Measurements from ENCODE around the gene HUNK. TPM values are rescaled to one million over a fixed set of nuclear protein-coding genes. Genes with fewer than 3 reads are reported as not detected.

Gene HUNK
- total and polyA plus RNA-seq, 2 experiments from 2014 or later = 1.6 to 5.1 TPM

DNA sequence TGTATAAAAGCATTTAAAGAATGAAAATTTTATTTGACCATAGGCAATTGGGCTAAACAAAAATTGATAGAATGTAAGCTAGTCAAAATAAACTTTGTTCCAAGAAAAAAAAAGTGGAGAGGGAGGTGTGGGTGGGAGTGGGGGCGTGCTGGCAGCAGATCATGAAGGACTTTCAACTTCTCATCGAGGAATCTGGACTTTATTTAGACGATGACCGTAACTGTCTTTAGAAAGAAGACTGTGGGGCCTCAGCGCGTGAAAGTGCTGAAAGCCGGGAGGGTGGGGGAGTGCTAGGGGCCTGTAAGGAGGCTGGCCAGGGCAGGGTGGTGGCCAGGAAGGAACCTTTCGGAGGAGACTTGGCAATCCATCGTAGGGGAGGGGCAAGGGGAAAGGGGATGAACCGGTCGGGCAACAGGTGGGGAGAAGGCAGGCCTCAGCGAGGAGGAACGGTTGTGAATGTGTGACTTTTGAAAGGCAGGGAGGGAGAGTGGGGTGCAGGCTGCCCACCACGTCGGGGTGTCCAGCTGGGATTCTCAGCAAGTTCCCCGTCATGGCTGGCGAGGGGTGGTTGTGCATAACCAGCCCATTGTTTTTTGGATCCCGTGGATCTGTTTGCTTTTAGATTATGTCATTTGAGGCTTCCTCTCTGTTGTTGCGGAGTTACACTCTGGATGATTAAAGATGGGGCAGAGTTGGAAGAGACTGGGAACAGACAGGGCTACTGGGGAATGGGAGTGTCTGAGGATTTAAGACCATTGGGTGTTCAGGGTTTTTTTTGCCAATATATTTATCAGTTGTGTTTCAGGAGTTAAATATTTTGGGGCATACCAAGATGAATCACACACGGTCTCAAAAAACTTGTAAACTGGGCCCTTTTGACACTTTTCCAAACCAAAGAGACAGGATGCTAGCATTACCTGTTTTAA, 35.5 kb downstream of the HUNK start:
- H3K27me3 ChIP-seq (ENCODE audit: insufficient read depth) = no peaks in the 10 kb centered on the region
- Mint-ChIP-seq H3K27me3 (ENCODE audit: insufficient read depth, low read depth, poor library complexity) (peaks cover 18% of the 10 kb centered on the region), H3K36me3 (ENCODE audit: low read depth) (peaks cover 9% of the 10 kb centered on the region; the same call in 2 of the 3 replicates), H3K4me3 (peak overlapping the region; percentile 39), H3K4me1 (peaks cover 67% of the 10 kb centered on the region), H3K9me3 (peaks cover 4% of the 10 kb centered on the region; the same call in 1 of the 3 replicates), H3K27ac (peak overlapping the region; percentile 29; the same call in 1 of the 2 replicates)
- TF ChIP-seq STAT1 (IDR thresholded peaks at IDR 0.05; ENCODE audit: unreplicated experiment) = no peak
- TF ChIP-seq ZNF331 (CRISPR knock-in tag; IDR thresholded peaks at IDR 0.05; ENCODE audit: low read depth) = no peak
- no peak for TF ChIP-seq CREB1 (CRISPR knock-in tag; IDR thresholded peaks at IDR 0.05; ENCODE audit: low read depth)
- TF ChIP-seq, protein P1, sequence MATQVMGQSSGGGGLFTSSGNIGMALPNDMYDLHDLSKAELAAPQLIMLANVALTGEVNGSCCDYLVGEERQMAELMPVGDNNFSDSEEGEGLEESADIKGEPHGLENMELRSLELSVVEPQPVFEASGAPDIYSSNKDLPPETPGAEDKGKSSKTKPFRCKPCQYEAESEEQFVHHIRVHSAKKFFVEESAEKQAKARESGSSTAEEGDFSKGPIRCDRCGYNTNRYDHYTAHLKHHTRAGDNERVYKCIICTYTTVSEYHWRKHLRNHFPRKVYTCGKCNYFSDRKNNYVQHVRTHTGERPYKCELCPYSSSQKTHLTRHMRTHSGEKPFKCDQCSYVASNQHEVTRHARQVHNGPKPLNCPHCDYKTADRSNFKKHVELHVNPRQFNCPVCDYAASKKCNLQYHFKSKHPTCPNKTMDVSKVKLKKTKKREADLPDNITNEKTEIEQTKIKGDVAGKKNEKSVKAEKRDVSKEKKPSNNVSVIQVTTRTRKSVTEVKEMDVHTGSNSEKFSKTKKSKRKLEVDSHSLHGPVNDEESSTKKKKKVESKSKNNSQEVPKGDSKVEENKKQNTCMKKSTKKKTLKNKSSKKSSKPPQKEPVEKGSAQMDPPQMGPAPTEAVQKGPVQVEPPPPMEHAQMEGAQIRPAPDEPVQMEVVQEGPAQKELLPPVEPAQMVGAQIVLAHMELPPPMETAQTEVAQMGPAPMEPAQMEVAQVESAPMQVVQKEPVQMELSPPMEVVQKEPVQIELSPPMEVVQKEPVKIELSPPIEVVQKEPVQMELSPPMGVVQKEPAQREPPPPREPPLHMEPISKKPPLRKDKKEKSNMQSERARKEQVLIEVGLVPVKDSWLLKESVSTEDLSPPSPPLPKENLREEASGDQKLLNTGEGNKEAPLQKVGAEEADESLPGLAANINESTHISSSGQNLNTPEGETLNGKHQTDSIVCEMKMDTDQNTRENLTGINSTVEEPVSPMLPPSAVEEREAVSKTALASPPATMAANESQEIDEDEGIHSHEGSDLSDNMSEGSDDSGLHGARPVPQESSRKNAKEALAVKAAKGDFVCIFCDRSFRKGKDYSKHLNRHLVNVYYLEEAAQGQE (IDR thresholded peaks at IDR 0.05; ENCODE audit: unreplicated experiment) = no peak
- no peak for TF ChIP-seq NANOG (IDR thresholded peaks at IDR 0.05; ENCODE audit: borderline replicate concordance)
- no peak for TF ChIP-seq ZNF114 (CRISPR knock-in tag; IDR thresholded peaks at IDR 0.05)
- no peak for TF ChIP-seq EZH2 (IDR thresholded peaks at IDR 0.05; ENCODE audit: low read depth, unreplicated experiment)
- no peak for TF ChIP-seq JUNB (IDR thresholded peaks at IDR 0.05; ENCODE audit: unreplicated experiment)
- no peak for TF ChIP-seq POLR2AphosphoS5 (IDR thresholded peaks at IDR 0.05; ENCODE audit: low read depth)
- TF ChIP-seq, protein P2, sequence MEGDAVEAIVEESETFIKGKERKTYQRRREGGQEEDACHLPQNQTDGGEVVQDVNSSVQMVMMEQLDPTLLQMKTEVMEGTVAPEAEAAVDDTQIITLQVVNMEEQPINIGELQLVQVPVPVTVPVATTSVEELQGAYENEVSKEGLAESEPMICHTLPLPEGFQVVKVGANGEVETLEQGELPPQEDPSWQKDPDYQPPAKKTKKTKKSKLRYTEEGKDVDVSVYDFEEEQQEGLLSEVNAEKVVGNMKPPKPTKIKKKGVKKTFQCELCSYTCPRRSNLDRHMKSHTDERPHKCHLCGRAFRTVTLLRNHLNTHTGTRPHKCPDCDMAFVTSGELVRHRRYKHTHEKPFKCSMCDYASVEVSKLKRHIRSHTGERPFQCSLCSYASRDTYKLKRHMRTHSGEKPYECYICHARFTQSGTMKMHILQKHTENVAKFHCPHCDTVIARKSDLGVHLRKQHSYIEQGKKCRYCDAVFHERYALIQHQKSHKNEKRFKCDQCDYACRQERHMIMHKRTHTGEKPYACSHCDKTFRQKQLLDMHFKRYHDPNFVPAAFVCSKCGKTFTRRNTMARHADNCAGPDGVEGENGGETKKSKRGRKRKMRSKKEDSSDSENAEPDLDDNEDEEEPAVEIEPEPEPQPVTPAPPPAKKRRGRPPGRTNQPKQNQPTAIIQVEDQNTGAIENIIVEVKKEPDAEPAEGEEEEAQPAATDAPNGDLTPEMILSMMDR (conservative IDR thresholded peaks at IDR 0.05; ENCODE audit: low read depth in 2 of 2) = no peak
- TF ChIP-seq, protein P3, sequence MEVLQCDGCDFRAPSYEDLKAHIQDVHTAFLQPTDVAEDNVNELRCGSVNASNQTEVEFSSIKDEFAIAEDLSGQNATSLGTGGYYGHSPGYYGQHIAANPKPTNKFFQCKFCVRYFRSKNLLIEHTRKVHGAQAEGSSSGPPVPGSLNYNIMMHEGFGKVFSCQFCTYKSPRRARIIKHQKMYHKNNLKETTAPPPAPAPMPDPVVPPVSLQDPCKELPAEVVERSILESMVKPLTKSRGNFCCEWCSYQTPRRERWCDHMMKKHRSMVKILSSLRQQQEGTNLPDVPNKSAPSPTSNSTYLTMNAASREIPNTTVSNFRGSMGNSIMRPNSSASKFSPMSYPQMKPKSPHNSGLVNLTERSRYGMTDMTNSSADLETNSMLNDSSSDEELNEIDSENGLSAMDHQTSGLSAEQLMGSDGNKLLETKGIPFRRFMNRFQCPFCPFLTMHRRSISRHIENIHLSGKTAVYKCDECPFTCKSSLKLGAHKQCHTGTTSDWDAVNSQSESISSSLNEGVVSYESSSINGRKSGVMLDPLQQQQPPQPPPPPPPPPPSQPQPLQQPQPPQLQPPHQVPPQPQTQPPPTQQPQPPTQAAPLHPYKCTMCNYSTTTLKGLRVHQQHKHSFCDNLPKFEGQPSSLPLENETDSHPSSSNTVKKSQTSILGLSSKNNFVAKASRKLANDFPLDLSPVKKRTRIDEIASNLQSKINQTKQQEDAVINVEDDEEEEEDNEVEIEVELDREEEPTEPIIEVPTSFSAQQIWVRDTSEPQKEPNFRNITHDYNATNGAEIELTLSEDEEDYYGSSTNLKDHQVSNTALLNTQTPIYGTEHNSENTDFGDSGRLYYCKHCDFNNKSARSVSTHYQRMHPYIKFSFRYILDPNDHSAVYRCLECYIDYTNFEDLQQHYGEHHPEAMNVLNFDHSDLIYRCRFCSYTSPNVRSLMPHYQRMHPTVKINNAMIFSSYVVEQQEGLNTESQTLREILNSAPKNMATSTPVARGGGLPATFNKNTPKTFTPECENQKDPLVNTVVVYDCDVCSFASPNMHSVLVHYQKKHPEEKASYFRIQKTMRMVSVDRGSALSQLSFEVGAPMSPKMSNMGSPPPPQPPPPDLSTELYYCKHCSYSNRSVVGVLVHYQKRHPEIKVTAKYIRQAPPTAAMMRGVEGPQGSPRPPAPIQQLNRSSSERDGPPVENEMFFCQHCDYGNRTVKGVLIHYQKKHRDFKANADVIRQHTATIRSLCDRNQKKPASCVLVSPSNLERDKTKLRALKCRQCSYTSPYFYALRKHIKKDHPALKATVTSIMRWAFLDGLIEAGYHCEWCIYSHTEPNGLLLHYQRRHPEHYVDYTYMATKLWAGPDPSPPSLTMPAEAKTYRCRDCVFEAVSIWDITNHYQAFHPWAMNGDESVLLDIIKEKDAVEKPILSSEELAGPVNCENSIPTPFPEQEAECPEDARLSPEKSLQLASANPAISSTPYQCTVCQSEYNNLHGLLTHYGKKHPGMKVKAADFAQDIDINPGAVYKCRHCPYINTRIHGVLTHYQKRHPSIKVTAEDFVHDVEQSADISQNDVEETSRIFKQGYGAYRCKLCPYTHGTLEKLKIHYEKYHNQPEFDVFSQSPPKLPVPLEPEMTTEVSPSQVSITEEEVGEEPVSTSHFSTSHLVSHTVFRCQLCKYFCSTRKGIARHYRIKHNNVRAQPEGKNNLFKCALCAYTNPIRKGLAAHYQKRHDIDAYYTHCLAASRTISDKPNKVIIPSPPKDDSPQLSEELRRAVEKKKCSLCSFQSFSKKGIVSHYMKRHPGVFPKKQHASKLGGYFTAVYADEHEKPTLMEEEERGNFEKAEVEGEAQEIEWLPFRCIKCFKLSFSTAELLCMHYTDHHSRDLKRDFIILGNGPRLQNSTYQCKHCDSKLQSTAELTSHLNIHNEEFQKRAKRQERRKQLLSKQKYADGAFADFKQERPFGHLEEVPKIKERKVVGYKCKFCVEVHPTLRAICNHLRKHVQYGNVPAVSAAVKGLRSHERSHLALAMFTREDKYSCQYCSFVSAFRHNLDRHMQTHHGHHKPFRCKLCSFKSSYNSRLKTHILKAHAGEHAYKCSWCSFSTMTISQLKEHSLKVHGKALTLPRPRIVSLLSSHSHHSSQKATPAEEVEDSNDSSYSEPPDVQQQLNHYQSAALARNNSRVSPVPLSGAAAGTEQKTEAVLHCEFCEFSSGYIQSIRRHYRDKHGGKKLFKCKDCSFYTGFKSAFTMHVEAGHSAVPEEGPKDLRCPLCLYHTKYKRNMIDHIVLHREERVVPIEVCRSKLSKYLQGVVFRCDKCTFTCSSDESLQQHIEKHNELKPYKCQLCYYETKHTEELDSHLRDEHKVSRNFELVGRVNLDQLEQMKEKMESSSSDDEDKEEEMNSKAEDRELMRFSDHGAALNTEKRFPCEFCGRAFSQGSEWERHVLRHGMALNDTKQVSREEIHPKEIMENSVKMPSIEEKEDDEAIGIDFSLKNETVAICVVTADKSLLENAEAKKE (CRISPR knock-in tag; IDR thresholded peaks at IDR 0.05) = no peak
- no peak for TF ChIP-seq EZH2phosphoT487 (IDR thresholded peaks at IDR 0.05; ENCODE audit: unreplicated experiment)
- TF ChIP-seq, protein P4, sequence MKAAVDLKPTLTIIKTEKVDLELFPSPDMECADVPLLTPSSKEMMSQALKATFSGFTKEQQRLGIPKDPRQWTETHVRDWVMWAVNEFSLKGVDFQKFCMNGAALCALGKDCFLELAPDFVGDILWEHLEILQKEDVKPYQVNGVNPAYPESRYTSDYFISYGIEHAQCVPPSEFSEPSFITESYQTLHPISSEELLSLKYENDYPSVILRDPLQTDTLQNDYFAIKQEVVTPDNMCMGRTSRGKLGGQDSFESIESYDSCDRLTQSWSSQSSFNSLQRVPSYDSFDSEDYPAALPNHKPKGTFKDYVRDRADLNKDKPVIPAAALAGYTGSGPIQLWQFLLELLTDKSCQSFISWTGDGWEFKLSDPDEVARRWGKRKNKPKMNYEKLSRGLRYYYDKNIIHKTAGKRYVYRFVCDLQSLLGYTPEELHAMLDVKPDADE (IDR thresholded peaks at IDR 0.05) = no peak
- peaks cover 55% of the 10 kb centered on the region for H3K4me1 ChIP-seq (ENCODE audit: insufficient read depth)
- H3K9me2 ChIP-seq (ENCODE audit: insufficient read depth) = peaks cover 4% of the 10 kb centered on the region; the same call in 1 of the 2 replicates
- peak overlapping the region; percentile 90; the same call in 1 of the 2 replicates for H3K27ac ChIP-seq (ENCODE audit: low read depth)
- H4K20me1 ChIP-seq (replicated peaks; ENCODE audit: insufficient read depth) = no peaks in the 10 kb centered on the region
- peaks cover 10% of the 10 kb centered on the region for H3F3A ChIP-seq (replicated peaks; ENCODE audit: low read depth)
- DNase-seq (ENCODE audit: low spot score) (peak; percentile 81), ATAC-seq (peak; percentile 80)
- H3K4me2 ChIP-seq = peak overlapping the region; percentile 50
- peak overlapping the region; percentile 34 for H3K4me3 ChIP-seq
- peaks cover 9% of the 10 kb centered on the region; the same call in 1 of the 2 replicates for H3K79me2 ChIP-seq (replicated peaks; ENCODE audit: insufficient read depth)
- H3K36me3 ChIP-seq (ENCODE audit: insufficient read depth) = no peaks in the 10 kb centered on the region
- peak overlapping the region; percentile 19; the same call in 1 of the 2 replicates for H2AFZ ChIP-seq
